Psoas muscle (tissue), 8 donors: ENCODE data around the gene MTHFSD. TPM values are rescaled to one million over a fixed set of nuclear protein-coding genes. Genes with fewer than 3 reads are reported as not detected.
A peak's percentile ranks its signal among the peaks of the same experiment; 100 is the strongest.

Source experiments
- ATAC-seq, 4 donors: fragments of 200-7000 bp; cut with Tn5 transposase; one replicate each; pipeline ENCODE4 v1.9.1; 2020; ENCODE audit warnings: moderate library complexity in 3 of 4, mild to moderate bottlenecking in 2 of 4
- DNase-seq, 2 donors: peaks; one replicate each; pipeline ENCODE4 v3.0.0-alpha.2; 2020
- H3K27ac ChIP-seq: fragments of 200-600 bp; one replicate; pipeline ENCODE4 v1.8.0; 2022
- H3K27me3 ChIP-seq, 3 donors: fragments of 200-600 bp in 1 of 3; one replicate each; pipeline versions ENCODE4 v1.6.1 to v1.8.0; 2013 to 2022; ENCODE audit warnings: low read length in 2 of 3, mild to moderate bottlenecking in 2 of 3, moderate library complexity in 1 of 3; ENCODE audit not compliant: insufficient read depth in 3 of 3
- H3K36me3 ChIP-seq, 2 donors: fragments of 200-600 bp in 1 of 2; one replicate each; pipeline versions ENCODE4 v1.6.1 to v1.8.0; 2013 to 2022; ENCODE audit warnings: low read depth in 1 of 2, mild to moderate bottlenecking in 1 of 2, moderate library complexity in 1 of 2; ENCODE audit not compliant: insufficient read depth in 1 of 2
- H3K4me1 ChIP-seq: fragments of 200-600 bp; one replicate; pipeline ENCODE4 v1.8.0; 2022
- H3K4me3 ChIP-seq: fragments of 200-600 bp; one replicate; pipeline ENCODE4 v1.8.0; 2022; ENCODE audit warnings: mild to moderate bottlenecking
- H3K9me3 ChIP-seq: fragments of 200-600 bp; one replicate; pipeline ENCODE4 v1.8.0; 2022
- WGBS, 3 donors: extraction: QIAGEN DNeasy Blood & Tissue Kit; methylation state at CpG; one replicate each; pipeline versions ENCODE4 v1.1.6 to v1.1.7; 2013; 5-methylcytosine and 5-hydroxymethylcytosine counted together
- intact Hi-C, 2 donors: fragments of 100-400 bp; cut with DNase I; formaldehyde crosslinking; loops; one replicate each; pipeline versions ENCODE4 v1.11.0 to v1.14.2; 2022
- polyA plus RNA-seq, 3 donors: library from polyadenylated mRNA; stranded (reverse); fragments of 200-250 nt; gene quantifications; one replicate each; pipeline ENCODE4 v1.2.3, GENCODE V29; 2013
- total RNA-seq, 4 donors: library from RNA; stranded (reverse); fragmentation: NEBNext Ultra II Directional in 2 of 4; extraction: Animal tissue kit (Norgen Biotek cat#: 25700) in 2 of 4; gene quantifications; one replicate each; pipeline versions ENCODE4 v1.2.1 to v1.2.4, GENCODE V29; 2021 to 2023
- TF ChIP-seq, protein P1 (sequence below): fragments of 200-600 bp; IDR thresholded peaks from one replicate; pipeline ENCODE4 v1.8.0; 2022; ENCODE audit warnings: antibody characterized with exemption
- donor health status: healthy with polysubstance abuse.
- donor health status: DM: no; HTN: no; CAD: no; lungs with moderate emphysema.
- donor health status: Bipolar disorder and iron deficiency.
- donor health status: healthy.
- donor health status: DM: yes; HTN: yes; CAD: no.
- donor health status: DM: no; HTN: no; CAD: no.
- donor health status: DM: no; HTN: no; CAD: no.
- donor health status: DM: yes; HTN: yes; CAD: no.

The MTHFSD gene
- total and polyA plus RNA-seq, 7 donors: 4.3 to 16.0 (median 8.1) TPM

DNA sequence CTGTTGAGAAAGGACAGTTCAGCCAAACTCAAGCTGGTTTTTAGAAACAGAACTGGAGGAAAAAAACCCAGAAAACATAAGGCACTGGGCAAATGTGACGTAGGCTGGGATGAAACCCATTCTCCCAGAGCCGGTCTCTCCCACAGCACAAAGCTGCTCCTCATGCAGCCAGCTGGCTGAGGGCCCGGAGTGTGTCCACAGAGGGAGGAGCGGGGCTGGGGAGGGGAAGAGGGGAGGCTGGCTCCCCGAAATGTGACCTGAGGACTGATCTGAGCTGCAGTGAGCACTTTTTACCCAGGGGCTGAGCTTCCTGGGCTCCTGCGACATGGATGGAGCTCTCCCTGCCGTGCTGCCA lies 23.9 kb downstream of the MTHFSD start:
- WGBS, 3 donors: 66 to 82% (median 80%) methylated on average over 6 to 7 of the region's 7 CpGs
- Histone ChIP-seq H3K27me3 (no peaks in the 10 kb centered on the region), H3K4me1 (no peaks in the 10 kb centered on the region), H3K36me3 (peaks cover 0 to 37% of the 10 kb centered on the region in 2 donors), H3K9me3 (no peaks in the 10 kb centered on the region), H3K4me3 (no peak overlapping the region), H3K27ac (no peak overlapping the region)
- TF ChIP-seq, protein P1, sequence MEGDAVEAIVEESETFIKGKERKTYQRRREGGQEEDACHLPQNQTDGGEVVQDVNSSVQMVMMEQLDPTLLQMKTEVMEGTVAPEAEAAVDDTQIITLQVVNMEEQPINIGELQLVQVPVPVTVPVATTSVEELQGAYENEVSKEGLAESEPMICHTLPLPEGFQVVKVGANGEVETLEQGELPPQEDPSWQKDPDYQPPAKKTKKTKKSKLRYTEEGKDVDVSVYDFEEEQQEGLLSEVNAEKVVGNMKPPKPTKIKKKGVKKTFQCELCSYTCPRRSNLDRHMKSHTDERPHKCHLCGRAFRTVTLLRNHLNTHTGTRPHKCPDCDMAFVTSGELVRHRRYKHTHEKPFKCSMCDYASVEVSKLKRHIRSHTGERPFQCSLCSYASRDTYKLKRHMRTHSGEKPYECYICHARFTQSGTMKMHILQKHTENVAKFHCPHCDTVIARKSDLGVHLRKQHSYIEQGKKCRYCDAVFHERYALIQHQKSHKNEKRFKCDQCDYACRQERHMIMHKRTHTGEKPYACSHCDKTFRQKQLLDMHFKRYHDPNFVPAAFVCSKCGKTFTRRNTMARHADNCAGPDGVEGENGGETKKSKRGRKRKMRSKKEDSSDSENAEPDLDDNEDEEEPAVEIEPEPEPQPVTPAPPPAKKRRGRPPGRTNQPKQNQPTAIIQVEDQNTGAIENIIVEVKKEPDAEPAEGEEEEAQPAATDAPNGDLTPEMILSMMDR: no peak
- intact Hi-C loops: no loop called here
- DNase-seq (peak in 1 of 2 donors; percentile 55), ATAC-seq (no peak)

DNA sequence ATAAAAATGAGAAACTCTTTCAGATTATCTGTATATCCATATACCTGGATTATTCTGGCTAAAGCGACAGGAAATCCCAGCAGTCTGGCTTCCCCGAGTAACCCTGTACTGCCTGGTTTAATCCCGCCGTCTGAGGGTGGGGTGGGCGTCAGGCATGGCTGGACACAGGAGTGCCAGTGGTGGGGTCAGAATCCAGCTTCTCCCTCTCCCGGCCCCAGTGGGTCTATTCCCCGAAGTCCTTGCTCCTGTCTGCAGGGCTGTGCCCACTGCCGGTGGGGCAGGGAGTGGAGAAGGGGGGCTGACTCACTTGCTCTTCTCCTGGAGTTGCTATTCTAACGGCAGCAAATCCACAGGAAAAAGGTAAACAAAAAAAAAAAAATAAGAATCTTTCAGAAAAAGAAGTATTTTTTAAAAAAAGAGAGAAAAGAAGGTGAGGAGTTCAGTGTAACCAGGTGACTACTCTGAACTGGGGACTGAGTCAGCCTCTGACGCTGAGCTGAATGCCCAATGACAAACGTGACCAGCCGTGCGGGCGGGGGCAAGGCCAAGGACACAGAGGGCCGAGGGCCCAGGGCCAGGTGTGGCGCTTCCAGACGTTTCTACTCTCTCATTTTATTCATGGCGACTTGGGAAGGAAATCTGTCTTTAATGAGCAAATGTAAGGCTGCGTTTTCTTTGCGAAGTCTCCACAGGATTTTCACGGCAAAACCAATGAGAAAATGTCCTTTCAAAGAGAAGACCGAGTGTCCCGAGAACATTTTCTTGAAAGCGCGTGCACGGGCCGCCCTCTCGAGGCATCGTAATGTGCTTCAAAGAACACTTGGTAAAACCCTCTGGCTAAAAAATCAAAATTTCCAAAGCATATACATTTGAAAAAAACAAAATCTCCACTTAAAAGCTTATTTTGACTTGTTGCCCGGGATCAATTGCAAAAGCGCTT lies 24.5 kb downstream of the MTHFSD start:
- intact Hi-C loops: no loop called here

DNA sequence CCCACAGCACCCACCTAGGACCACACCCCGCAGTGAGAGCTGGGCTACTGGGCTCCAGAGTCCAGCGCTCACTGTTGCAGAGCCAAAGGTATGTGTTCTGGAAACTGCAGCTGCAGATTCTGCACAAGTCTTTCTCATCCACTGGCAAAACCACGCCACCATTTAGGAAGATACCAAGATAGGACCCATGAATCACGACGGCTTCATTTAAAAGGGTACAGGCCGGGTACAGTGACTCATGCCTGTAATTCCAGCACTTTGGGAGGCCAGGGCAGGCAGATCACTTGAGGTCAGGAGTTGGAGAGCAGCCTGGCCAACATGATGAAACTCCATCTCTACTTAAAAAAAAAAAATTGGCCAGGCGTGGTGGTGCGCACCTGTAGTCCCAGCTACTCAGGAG lies 25.9 kb downstream of the MTHFSD start:
- Histone ChIP-seq H3K36me3 (peaks cover 0 to 35% of the 10 kb centered on the region in 2 donors), H3K27ac (no peak overlapping the region), H3K4me3 (no peak overlapping the region), H3K27me3 (no peaks in the 10 kb centered on the region), H3K9me3 (no peaks in the 10 kb centered on the region), H3K4me1 (no peaks in the 10 kb centered on the region)
- peak; percentile 68 to 91 (median 85) for ATAC-seq
- TF ChIP-seq, protein P1: no peak
- 59 to 72% (median 69%) methylated on average over 7 to 8 of the region's 8 CpGs for WGBS, 3 donors
- intact Hi-C loops: no loop called here
- DNase-seq: peak in 1 of 2 donors; percentile 60

More for the DNA sequence above, 24.5 kb downstream of the MTHFSD start:
- no peak for ATAC-seq
- Histone ChIP-seq H3K9me3 (no peaks in the 10 kb centered on the region), H3K36me3 (peaks cover 0 to 36% of the 10 kb centered on the region in 2 donors), H3K27ac (no peak overlapping the region), H3K27me3 (no peaks in the 10 kb centered on the region), H3K4me1 (no peaks in the 10 kb centered on the region), H3K4me3 (no peak overlapping the region)
- no peak for DNase-seq
- TF ChIP-seq, protein P1: no peak
- 88 to 89% (median 89%) methylated on average over 31 of the region's 31 CpGs for WGBS, 3 donors

DNA sequence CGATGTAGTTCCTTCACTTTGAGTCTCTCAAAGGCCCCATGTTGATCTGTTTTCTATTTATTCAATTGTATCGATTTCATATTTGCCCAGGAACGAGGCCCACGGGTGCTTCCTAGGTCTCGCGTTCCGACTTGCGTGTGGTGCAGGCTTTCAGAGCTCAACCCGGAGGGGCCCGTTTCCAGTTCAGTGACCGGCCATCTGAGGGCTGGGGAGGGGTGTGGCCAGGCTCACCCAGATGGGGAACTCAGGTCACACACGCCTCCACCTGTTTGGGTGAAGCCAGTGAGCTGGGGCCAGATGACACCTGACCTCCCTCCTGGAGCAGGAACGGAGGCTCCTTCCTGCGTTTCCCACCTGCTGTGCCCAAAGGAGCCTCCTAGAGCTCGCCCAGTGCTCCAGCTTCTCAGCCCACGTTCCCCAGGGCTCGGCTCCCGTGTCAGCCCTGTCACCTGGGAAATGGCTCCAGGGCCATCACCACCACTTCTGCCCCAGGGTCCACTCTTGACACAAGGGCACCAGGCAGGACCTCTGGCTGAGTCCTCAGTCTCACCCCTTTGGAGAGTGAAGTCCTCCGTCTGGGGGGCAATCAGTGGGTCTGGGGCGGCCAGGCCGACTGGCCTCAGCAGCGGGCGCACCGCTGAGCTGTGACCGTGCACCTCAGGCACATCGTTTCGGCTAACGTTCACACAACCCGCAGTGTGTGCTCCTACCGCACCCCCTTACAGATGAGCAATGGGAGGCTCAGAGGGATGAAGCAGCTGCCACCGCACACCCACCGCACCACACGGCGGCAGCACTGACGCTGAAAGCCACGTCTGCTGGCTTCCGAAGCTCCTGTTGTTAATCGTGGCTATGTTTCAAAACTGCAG lies 26.7 kb downstream of the MTHFSD start:
- H3K27ac ChIP-seq: no peak overlapping the region

More for the DNA sequence above, 26.7 kb downstream of the MTHFSD start:
- Histone ChIP-seq H3K9me3 (no peaks in the 10 kb centered on the region), H3K36me3 (peaks cover 0 to 26% of the 10 kb centered on the region in 2 donors), H3K27me3 (peaks cover 0 to 4% (median 0%) of the 10 kb centered on the region in 3 donors), H3K4me3 (no peak overlapping the region), H3K4me1 (no peaks in the 10 kb centered on the region)
- no peak for ATAC-seq
- 89 to 92% (median 92%) methylated on average over 38 of the region's 38 CpGs for WGBS, 3 donors
- peak in 1 of 2 donors; percentile 38 for DNase-seq
- TF ChIP-seq, protein P1: no peak
- intact Hi-C loops: no loop called here
